Thyroid gland (tissue), 4 donors: Measurements from ENCODE around the gene NRG3.

ENCODE experiments used
- POLR2A ChIP-seq, 2 donors: fragments of 450-650 bp; IDR thresholded peaks; one replicate each; pipeline ENCODE4 v1.6.1; 2017; ENCODE audit warnings: antibody characterized with exemption in 2 of 2, mild to moderate bottlenecking in 2 of 2, moderate library complexity in 1 of 2
- TF ChIP-seq, protein P1 (sequence below), 6 experiments: fragments of 200-600 bp in 3 of 6; fragments of 450-650 bp in 3 of 6; sonication (generic) in 3 of 6; IDR thresholded peaks; one replicate each; pipeline ENCODE4 v1.5.1; 2016 to 2019; ENCODE audit warnings: antibody characterized with exemption in 6 of 6, mild to moderate bottlenecking in 2 of 6, inconsistent platforms in 1 of 6, moderate library complexity in 1 of 6

- TF ChIP-seq, protein P1, sequence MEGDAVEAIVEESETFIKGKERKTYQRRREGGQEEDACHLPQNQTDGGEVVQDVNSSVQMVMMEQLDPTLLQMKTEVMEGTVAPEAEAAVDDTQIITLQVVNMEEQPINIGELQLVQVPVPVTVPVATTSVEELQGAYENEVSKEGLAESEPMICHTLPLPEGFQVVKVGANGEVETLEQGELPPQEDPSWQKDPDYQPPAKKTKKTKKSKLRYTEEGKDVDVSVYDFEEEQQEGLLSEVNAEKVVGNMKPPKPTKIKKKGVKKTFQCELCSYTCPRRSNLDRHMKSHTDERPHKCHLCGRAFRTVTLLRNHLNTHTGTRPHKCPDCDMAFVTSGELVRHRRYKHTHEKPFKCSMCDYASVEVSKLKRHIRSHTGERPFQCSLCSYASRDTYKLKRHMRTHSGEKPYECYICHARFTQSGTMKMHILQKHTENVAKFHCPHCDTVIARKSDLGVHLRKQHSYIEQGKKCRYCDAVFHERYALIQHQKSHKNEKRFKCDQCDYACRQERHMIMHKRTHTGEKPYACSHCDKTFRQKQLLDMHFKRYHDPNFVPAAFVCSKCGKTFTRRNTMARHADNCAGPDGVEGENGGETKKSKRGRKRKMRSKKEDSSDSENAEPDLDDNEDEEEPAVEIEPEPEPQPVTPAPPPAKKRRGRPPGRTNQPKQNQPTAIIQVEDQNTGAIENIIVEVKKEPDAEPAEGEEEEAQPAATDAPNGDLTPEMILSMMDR (IDR thresholded peaks at IDR 0.05) = no peak
- no peak for TF ChIP-seq POLR2A (IDR thresholded peaks at IDR 0.05)
Measured at GRCh38 chr10:82889728-82890127, 1014.7 kb downstream of the NRG3 start.
